HFFc6 (cell line): Measurements from ENCODE around the gene CBX5. TPM values are rescaled to one million over a fixed set of nuclear protein-coding genes. Genes with fewer than 3 reads are reported as not detected.
A peak's percentile ranks its signal among the peaks of the same experiment; 100 is the strongest.

Experiments used
- DNase-seq: peaks from one replicate; pipeline ENCODE4 v3.0.0-alpha.2; 2018
- H3K27ac Mint-ChIP-seq: 2 replicates; pipeline ENCODE4 v1.8.0; 2020; ENCODE audit warnings: mild to moderate bottlenecking, mixed read lengths
- H3K27me3 Mint-ChIP-seq: 2 replicates; pipeline ENCODE4 v1.8.0; 2021; ENCODE audit warnings: mild to moderate bottlenecking, moderate library complexity, mixed read lengths; ENCODE audit not compliant: insufficient read depth
- H3K36me3 Mint-ChIP-seq: 2 replicates; pipeline ENCODE4 v1.8.0; 2021; ENCODE audit warnings: low read depth, mixed read lengths
- H3K4me1 Mint-ChIP-seq: 2 replicates; pipeline ENCODE4 v1.8.0; 2020; ENCODE audit warnings: low read depth, mixed read lengths
- H3K4me3 Mint-ChIP-seq: 2 replicates; pipeline ENCODE4 v1.8.0; 2020; ENCODE audit warnings: mild to moderate bottlenecking, moderate library complexity, mixed read lengths
- H3K9me3 Mint-ChIP-seq: 2 replicates; pipeline ENCODE4 v1.8.0; 2020; ENCODE audit warnings: mild to moderate bottlenecking, mixed read lengths
- CTCF ChIP-seq: fragments of 200-600 bp; sonication (generic); IDR thresholded peaks from 2 replicates; pipeline ENCODE4 v1.5.0; 2021; ENCODE audit warnings: antibody characterized with exemption, mild to moderate bottlenecking
- total RNA-seq, 6 experiments: library from RNA; stranded (reverse); fragmentation: NEBNext Ultra II Directional; extraction: Animal tissue kit (Norgen Biotek cat#: 25700); gene quantifications; 2 replicates in 1 of 6; 3 replicates in 5 of 6; pipeline ENCODE4 v1.2.3, GENCODE V29; 2021

CBX5 gene
- total RNA-seq, 6 experiments from 2014 or later: 76.8 to 128 (median 117) TPM

GRCh38 chr12:54251667-54252284 lies 28.1 kb downstream of the CBX5 start:
- peak; percentile 88 for TF ChIP-seq CTCF
- DNase-seq: peak; percentile 39
- Mint-ChIP-seq H3K4me3 (no peak overlapping the region), H3K27ac (0 out of 2 replicates have a peak overlapping the region, but pooled peaks have one; percentile 36), H3K4me1 (peaks cover 17% of the 10 kb centered on the region; the same call in 1 of the 2 replicates), H3K9me3 (no peaks in the 10 kb centered on the region), H3K27me3 (peaks cover 2% of the 10 kb centered on the region; the same call in 1 of the 2 replicates), H3K36me3 (peaks cover 25% of the 10 kb centered on the region)

- no peak overlapping the region; the same call in 1 of the 2 replicates for H3K27ac Mint-ChIP-seq
- no peak overlapping the region for H3K4me3 Mint-ChIP-seq
- no peak for DNase-seq
Measured at GRCh38 chr12:54249489-54249888, 30.4 kb downstream of the CBX5 start.

GRCh38 chr12:54246011-54246641 lies 33.8 kb downstream of the CBX5 start:
- H3K36me3 Mint-ChIP-seq: peaks cover 19% of the 10 kb centered on the region
- H3K4me1 Mint-ChIP-seq: no peaks in the 10 kb centered on the region
- H3K9me3 Mint-ChIP-seq: no peaks in the 10 kb centered on the region
- no peak overlapping the region for H3K4me3 Mint-ChIP-seq
- H3K27ac Mint-ChIP-seq: no peak overlapping the region
- DNase-seq: no peak
- peaks cover 2% of the 10 kb centered on the region; the same call in 1 of the 2 replicates for H3K27me3 Mint-ChIP-seq
- no peak for TF ChIP-seq CTCF

More at GRCh38 chr12:54249489-54249888, 30.4 kb downstream of the CBX5 start:
- Mint-ChIP-seq H3K4me1 (peaks cover 17% of the 10 kb centered on the region; the same call in 1 of the 2 replicates), H3K27me3 (peaks cover 2% of the 10 kb centered on the region; the same call in 1 of the 2 replicates), H3K36me3 (peaks cover 21% of the 10 kb centered on the region), H3K9me3 (no peaks in the 10 kb centered on the region)
- no peak for TF ChIP-seq CTCF

DNA sequence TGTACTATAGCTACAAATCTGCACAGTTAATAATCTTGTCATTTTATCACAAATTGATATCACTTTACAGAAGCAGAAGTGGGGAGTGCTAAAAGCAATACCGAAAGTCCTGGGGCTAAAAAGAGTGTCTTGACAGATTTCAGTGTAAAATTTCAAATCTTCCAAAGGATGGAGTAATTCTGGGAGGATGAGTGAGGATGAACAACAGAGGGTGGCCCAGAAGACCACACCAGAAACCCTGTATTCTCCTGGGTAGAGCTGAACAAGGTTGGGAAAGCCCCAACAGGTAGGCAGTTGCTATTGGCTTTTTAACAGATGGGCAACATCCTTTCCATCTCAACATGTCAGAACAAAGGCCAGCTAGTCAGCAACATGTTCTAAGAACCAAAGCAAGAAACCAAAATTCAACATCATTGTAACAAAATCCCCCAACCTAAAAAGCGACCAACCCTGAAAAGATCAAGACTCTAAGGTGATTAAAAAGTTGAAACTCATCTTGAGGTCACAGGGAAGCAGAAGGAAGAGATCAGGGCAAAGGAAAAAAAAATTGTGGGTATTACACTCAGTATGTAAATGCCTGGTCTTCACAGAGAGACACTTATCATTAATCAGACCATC lies 38.8 kb downstream of the CBX5 start:
- Mint-ChIP-seq H3K36me3 (peaks cover 18% of the 10 kb centered on the region), H3K4me1 (no peaks in the 10 kb centered on the region), H3K9me3 (no peaks in the 10 kb centered on the region), H3K4me3 (no peak overlapping the region), H3K27me3 (no peaks in the 10 kb centered on the region), H3K27ac (no peak overlapping the region; the same call in 1 of the 2 replicates)
- TF ChIP-seq CTCF: no peak
- no peak for DNase-seq

DNA sequence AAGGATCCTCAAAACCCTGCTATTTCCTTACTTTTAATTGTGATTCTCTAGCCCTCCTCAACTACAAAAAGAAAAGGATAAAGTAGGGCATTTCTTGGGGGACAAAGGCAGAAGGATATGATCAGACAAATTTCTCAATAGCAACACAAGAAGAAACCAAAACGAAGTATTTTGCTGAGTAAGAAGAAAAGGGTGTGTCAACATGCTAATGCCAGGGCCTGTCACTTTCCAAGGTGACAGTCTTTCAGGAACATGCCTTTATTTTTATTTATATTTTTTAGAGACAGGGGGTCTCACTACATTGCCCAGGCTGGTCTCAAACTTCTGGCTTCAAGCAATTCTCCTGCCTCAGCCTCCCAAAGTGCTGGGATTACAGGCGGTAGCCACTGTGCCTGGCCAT lies 39.8 kb downstream of the CBX5 start:
- no peak overlapping the region for H3K27ac Mint-ChIP-seq
- no peaks in the 10 kb centered on the region for H3K27me3 Mint-ChIP-seq
- no peaks in the 10 kb centered on the region for H3K4me1 Mint-ChIP-seq
- no peak for TF ChIP-seq CTCF
- no peak overlapping the region for H3K4me3 Mint-ChIP-seq
- no peak for DNase-seq
- H3K9me3 Mint-ChIP-seq: no peaks in the 10 kb centered on the region
- H3K36me3 Mint-ChIP-seq: peaks cover 15% of the 10 kb centered on the region
